IPS-18a (cell line): ENCODE measurements around the gene UBE2F.

Experiments used
- H3K27ac ChIP-seq: one replicate; pipeline ENCODE4 v1.5.1; 2013; ENCODE audit warnings: low read length
- H3K27me3 ChIP-seq: one replicate; pipeline ENCODE4 v1.6.1; 2013; ENCODE audit warnings: mild to moderate bottlenecking, low read length; ENCODE audit not compliant: control insufficient read depth, insufficient read depth
- H3K36me3 ChIP-seq: one replicate; pipeline ENCODE4 v1.6.1; 2013; ENCODE audit warnings: low read depth, low read length; ENCODE audit not compliant: control insufficient read depth
- H3K4me1 ChIP-seq: one replicate; pipeline ENCODE4 v1.6.1; 2013; ENCODE audit warnings: low read depth, low read length; ENCODE audit not compliant: control insufficient read depth
- H3K4me3 ChIP-seq: one replicate; pipeline ENCODE4 v1.5.1; 2013; ENCODE audit warnings: low read length
- H3K9ac ChIP-seq: one replicate; pipeline ENCODE4 v1.6.1; 2013; ENCODE audit warnings: mild to moderate bottlenecking, low read length, moderate library complexity
- H3K9me3 ChIP-seq: one replicate; pipeline ENCODE4 v1.6.1; 2013; ENCODE audit warnings: low read depth, low read length; ENCODE audit not compliant: control insufficient read depth

The UBE2F gene

GRCh38 chr2:238006510-238006909 lies 39.7 kb downstream of the UBE2F start:
- H3K4me3 ChIP-seq: no peak overlapping the region
- no peaks in the 10 kb centered on the region for H3K4me1 ChIP-seq
- no peaks in the 10 kb centered on the region for H3K36me3 ChIP-seq
- H3K27me3 ChIP-seq: no peaks in the 10 kb centered on the region
- H3K27ac ChIP-seq: no peak overlapping the region
- no peak overlapping the region for H3K9ac ChIP-seq
- no peaks in the 10 kb centered on the region for H3K9me3 ChIP-seq

GRCh38 chr2:238007924-238008323 lies 41.1 kb downstream of the UBE2F start:
- Histone ChIP-seq H3K9ac (no peak overlapping the region), H3K36me3 (no peaks in the 10 kb centered on the region), H3K27me3 (no peaks in the 10 kb centered on the region), H3K27ac (no peak overlapping the region), H3K4me1 (no peaks in the 10 kb centered on the region), H3K9me3 (no peaks in the 10 kb centered on the region), H3K4me3 (no peak overlapping the region)

- Histone ChIP-seq H3K4me3 (no peak overlapping the region), H3K27me3 (no peaks in the 10 kb centered on the region), H3K36me3 (no peaks in the 10 kb centered on the region), H3K9ac (no peak overlapping the region), H3K4me1 (no peaks in the 10 kb centered on the region), H3K27ac (no peak overlapping the region), H3K9me3 (no peaks in the 10 kb centered on the region)
Observed at GRCh38 chr2:238009563-238009962, 42.7 kb downstream of the UBE2F start.

GRCh38 chr2:238010572-238010971 lies 43.8 kb downstream of the UBE2F start:
- Histone ChIP-seq H3K27ac (no peak overlapping the region), H3K36me3 (no peaks in the 10 kb centered on the region), H3K4me1 (no peaks in the 10 kb centered on the region), H3K9me3 (no peaks in the 10 kb centered on the region), H3K9ac (no peak overlapping the region), H3K4me3 (no peak overlapping the region), H3K27me3 (no peaks in the 10 kb centered on the region)

GRCh38 chr2:238013806-238014205 lies 47.0 kb downstream of the UBE2F start:
- Histone ChIP-seq H3K4me1 (no peaks in the 10 kb centered on the region), H3K27me3 (no peaks in the 10 kb centered on the region), H3K27ac (no peak overlapping the region), H3K36me3 (peaks cover 4% of the 10 kb centered on the region), H3K4me3 (no peak overlapping the region), H3K9me3 (no peaks in the 10 kb centered on the region), H3K9ac (no peak overlapping the region)

GRCh38 chr2:238015705-238016104 lies 48.9 kb downstream of the UBE2F start:
- Histone ChIP-seq H3K27me3 (no peaks in the 10 kb centered on the region), H3K9ac (no peak overlapping the region), H3K36me3 (peaks cover 4% of the 10 kb centered on the region)

GRCh38 chr2:238016526-238016925 lies 49.7 kb downstream of the UBE2F start:
- no peaks in the 10 kb centered on the region for H3K4me1 ChIP-seq
- H3K36me3 ChIP-seq: peaks cover 9% of the 10 kb centered on the region
- no peak overlapping the region for H3K27ac ChIP-seq
- no peaks in the 10 kb centered on the region for H3K9me3 ChIP-seq
- no peak overlapping the region for H3K4me3 ChIP-seq
- H3K27me3 ChIP-seq: no peaks in the 10 kb centered on the region
- H3K9ac ChIP-seq: no peak overlapping the region

More at GRCh38 chr2:238015705-238016104, 48.9 kb downstream of the UBE2F start:
- Histone ChIP-seq H3K27ac (no peak overlapping the region), H3K4me1 (no peaks in the 10 kb centered on the region), H3K4me3 (no peak overlapping the region), H3K9me3 (no peaks in the 10 kb centered on the region)

GRCh38 chr2:238019962-238020361 lies 53.1 kb downstream of the UBE2F start:
- H3K9ac ChIP-seq: no peak overlapping the region
- H3K4me1 ChIP-seq: no peaks in the 10 kb centered on the region
- no peaks in the 10 kb centered on the region for H3K9me3 ChIP-seq
- no peak overlapping the region for H3K27ac ChIP-seq
- H3K4me3 ChIP-seq: no peak overlapping the region
- peaks cover 9% of the 10 kb centered on the region for H3K36me3 ChIP-seq
- no peaks in the 10 kb centered on the region for H3K27me3 ChIP-seq

- H3K9me3 ChIP-seq: no peaks in the 10 kb centered on the region
- H3K4me1 ChIP-seq: no peaks in the 10 kb centered on the region
- peaks cover 9% of the 10 kb centered on the region for H3K36me3 ChIP-seq
- H3K9ac ChIP-seq: no peak overlapping the region
- no peak overlapping the region for H3K27ac ChIP-seq
- no peaks in the 10 kb centered on the region for H3K27me3 ChIP-seq
- H3K4me3 ChIP-seq: no peak overlapping the region
Observed at GRCh38 chr2:238020816-238021215, 54.0 kb downstream of the UBE2F start.

- no peak overlapping the region for H3K9ac ChIP-seq
- H3K9me3 ChIP-seq: no peaks in the 10 kb centered on the region
- H3K27me3 ChIP-seq: no peaks in the 10 kb centered on the region
- no peak overlapping the region for H3K27ac ChIP-seq
- peaks cover 9% of the 10 kb centered on the region for H3K36me3 ChIP-seq
- no peaks in the 10 kb centered on the region for H3K4me1 ChIP-seq
- no peak overlapping the region for H3K4me3 ChIP-seq
Observed at GRCh38 chr2:238021327-238021726, 54.5 kb downstream of the UBE2F start.

- H3K27ac ChIP-seq: no peak overlapping the region
- H3K36me3 ChIP-seq: peaks cover 10% of the 10 kb centered on the region
Observed at GRCh38 chr2:238022594-238023157, 55.9 kb downstream of the UBE2F start.

GRCh38 chr2:238023608-238024007 lies 56.8 kb downstream of the UBE2F start:
- Histone ChIP-seq H3K27ac (no peak overlapping the region), H3K9ac (no peak overlapping the region), H3K36me3 (peaks cover 10% of the 10 kb centered on the region), H3K27me3 (no peaks in the 10 kb centered on the region), H3K4me1 (peaks cover 15% of the 10 kb centered on the region), H3K4me3 (no peak overlapping the region), H3K9me3 (no peaks in the 10 kb centered on the region)

More at GRCh38 chr2:238022594-238023157, 55.9 kb downstream of the UBE2F start:
- H3K9me3 ChIP-seq: no peaks in the 10 kb centered on the region
- H3K4me3 ChIP-seq: no peak overlapping the region
- H3K4me1 ChIP-seq: peaks cover 6% of the 10 kb centered on the region
- no peak overlapping the region for H3K9ac ChIP-seq
- H3K27me3 ChIP-seq: no peaks in the 10 kb centered on the region
